ENCODE measurements around the gene COX7A2. TPM values are rescaled to one million over a fixed set of nuclear protein-coding genes. Genes with fewer than 3 reads are reported as not detected.

Gene COX7A2
- total RNA-seq, 3 donors from 2014 or later (not counting 1 experiment from before 2014, with no cell fraction given), result 161 to 215 (median 166) TPM

DNA sequence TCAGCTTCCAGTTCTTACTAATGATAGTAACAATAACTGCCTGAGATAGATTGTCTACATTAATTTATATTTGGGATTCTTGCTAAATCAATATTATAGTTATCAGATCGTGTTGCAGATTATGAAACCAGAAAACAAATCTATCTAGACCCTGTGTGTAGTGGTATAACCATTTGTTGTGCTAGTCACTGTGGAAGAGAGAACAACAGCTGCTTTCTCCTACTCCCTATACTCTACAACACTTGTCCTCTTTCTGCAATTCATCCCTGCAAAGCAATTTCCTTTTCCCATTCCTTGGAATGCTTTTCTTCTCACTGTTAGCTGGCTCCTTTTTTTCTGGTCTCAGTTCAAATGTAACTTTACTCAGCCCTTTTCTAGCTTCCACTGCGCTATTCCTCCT is 8.3 kb downstream of the COX7A2 start:
- Mint-ChIP-seq H3K27ac (peak overlapping the region in 1 of 2 donors; percentile 21), H3K4me3 (no peak overlapping the region), H3K27me3 (ENCODE audit: low read depth in 2 of 2) (no peaks in the 10 kb centered on the region), H3K4me1 (no peaks in the 10 kb centered on the region), H3K36me3 (no peaks in the 10 kb centered on the region), H3K9me3 (no peaks in the 10 kb centered on the region)
- H3K27ac ChIP-seq (ENCODE audit: low read length), result no peak overlapping the region
- H3K4me3 ChIP-seq (ENCODE audit: low read length), result no peak overlapping the region
- no peaks in the 10 kb centered on the region for H3K4me1 ChIP-seq (ENCODE audit: control insufficient read depth, insufficient read depth, low read length)
- TF ChIP-seq, protein P1, sequence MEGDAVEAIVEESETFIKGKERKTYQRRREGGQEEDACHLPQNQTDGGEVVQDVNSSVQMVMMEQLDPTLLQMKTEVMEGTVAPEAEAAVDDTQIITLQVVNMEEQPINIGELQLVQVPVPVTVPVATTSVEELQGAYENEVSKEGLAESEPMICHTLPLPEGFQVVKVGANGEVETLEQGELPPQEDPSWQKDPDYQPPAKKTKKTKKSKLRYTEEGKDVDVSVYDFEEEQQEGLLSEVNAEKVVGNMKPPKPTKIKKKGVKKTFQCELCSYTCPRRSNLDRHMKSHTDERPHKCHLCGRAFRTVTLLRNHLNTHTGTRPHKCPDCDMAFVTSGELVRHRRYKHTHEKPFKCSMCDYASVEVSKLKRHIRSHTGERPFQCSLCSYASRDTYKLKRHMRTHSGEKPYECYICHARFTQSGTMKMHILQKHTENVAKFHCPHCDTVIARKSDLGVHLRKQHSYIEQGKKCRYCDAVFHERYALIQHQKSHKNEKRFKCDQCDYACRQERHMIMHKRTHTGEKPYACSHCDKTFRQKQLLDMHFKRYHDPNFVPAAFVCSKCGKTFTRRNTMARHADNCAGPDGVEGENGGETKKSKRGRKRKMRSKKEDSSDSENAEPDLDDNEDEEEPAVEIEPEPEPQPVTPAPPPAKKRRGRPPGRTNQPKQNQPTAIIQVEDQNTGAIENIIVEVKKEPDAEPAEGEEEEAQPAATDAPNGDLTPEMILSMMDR (IDR thresholded peaks at IDR 0.05), result no peak
- peaks cover 28% of the 10 kb centered on the region for H3K36me3 ChIP-seq (ENCODE audit: control insufficient read depth, insufficient read depth, low read length)
- H3K9me3 ChIP-seq (ENCODE audit: control insufficient read depth, insufficient read depth, low read length), result no peaks in the 10 kb centered on the region
- DNase-seq (no peak), ATAC-seq (no peak)
- WGBS (ENCODE audit: insufficient coverage), result 100% methylated on average over 1 of the region's 2 CpGs
- intact Hi-C loops (cut with micrococcal nuclease), result no loop called here
- H3K27me3 ChIP-seq (ENCODE audit: control insufficient read depth, insufficient read depth, low read length), result no peaks in the 10 kb centered on the region

DNA sequence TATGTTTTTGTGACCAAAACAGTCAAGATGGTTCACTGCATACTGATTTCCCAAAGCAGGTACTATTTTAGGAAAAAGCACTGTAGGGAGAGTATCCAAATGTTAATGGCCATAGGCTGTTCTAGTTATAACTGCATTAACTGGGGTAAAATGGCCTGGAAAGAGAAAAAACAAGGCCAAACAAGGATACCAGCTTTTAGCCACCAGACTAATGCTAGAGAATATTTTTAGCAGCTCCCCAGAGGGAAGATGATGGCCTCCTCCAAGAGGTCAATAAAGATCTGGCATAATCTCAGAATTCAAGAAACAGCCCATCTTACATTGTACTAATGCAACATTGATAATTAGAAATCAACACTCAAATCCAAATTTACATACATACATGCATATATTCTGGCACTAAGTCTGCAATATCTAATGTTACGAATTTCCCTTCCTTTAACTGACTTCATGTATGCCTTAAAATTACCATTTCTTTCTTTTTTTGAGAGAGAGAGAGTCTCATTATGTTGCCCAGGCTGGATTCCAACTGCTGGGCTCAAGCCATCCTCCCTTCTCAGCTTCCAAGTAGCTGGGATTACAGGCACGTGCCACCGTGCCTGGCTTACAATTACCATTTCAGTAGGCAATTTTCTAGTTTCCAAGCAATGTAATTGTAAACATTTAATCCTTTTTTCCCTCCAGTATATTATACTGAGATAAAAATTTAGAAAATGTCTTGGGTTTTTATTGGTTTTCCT is 9.3 kb downstream of the COX7A2 start:
- Mint-ChIP-seq H3K4me3 (no peak overlapping the region), H3K36me3 (no peaks in the 10 kb centered on the region), H3K27ac (no peak overlapping the region), H3K4me1 (no peaks in the 10 kb centered on the region), H3K9me3 (no peaks in the 10 kb centered on the region), H3K27me3 (ENCODE audit: low read depth in 2 of 2) (peaks cover 0 to 3% of the 10 kb centered on the region in 2 donors)
- WGBS (ENCODE audit: insufficient coverage), result 100% methylated on average over 1 of the region's 3 CpGs
- ATAC-seq (no peak), DNase-seq (no peak)
- Histone ChIP-seq H3K9me3 (ENCODE audit: control insufficient read depth, insufficient read depth, low read length) (no peaks in the 10 kb centered on the region), H3K36me3 (ENCODE audit: control insufficient read depth, insufficient read depth, low read length) (peaks cover 24% of the 10 kb centered on the region), H3K4me3 (ENCODE audit: low read length) (no peak overlapping the region), H3K27ac (ENCODE audit: low read length) (no peak overlapping the region), H3K27me3 (ENCODE audit: control insufficient read depth, insufficient read depth, low read length) (no peaks in the 10 kb centered on the region), H3K4me1 (ENCODE audit: control insufficient read depth, insufficient read depth, low read length) (no peaks in the 10 kb centered on the region)
- TF ChIP-seq, protein P1 (IDR thresholded peaks at IDR 0.05), result no peak
- intact Hi-C loops (cut with micrococcal nuclease), result no loop called here

DNA sequence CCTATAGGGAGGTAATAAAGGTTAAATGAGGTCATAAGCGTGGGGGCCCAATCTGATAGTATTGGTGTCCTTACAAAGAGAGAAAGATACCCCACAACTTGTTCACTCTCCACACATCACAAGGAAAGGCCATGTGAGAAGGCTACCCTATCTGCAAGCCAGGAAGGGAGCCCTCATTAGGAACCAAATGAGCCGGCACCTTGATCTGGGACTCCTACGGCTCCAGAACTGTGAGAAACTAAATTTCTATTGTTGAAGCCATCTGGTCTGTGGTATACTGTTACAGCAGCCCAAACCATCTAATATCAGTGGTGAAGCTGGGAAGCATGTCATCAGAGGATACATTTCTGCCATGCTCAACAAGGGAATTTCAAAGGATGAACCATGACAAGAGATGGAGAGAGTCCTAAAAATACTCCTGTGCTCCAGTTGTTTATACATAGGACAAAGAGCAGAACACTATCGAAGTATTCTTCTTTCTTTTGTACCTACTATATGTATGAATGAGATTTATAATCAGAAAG is 10.4 kb downstream of the COX7A2 start:
- Mint-ChIP-seq H3K36me3 (no peaks in the 10 kb centered on the region), H3K4me1 (no peaks in the 10 kb centered on the region), H3K27me3 (ENCODE audit: low read depth in 2 of 2) (peaks cover 0 to 3% of the 10 kb centered on the region in 2 donors), H3K4me3 (no peak overlapping the region), H3K9me3 (no peaks in the 10 kb centered on the region), H3K27ac (no peak overlapping the region)
- no peak for ATAC-seq
- Histone ChIP-seq H3K36me3 (ENCODE audit: control insufficient read depth, insufficient read depth, low read length) (peaks cover 19% of the 10 kb centered on the region), H3K27ac (ENCODE audit: low read length) (no peak overlapping the region), H3K4me3 (ENCODE audit: low read length) (no peak overlapping the region), H3K4me1 (ENCODE audit: control insufficient read depth, insufficient read depth, low read length) (no peaks in the 10 kb centered on the region), H3K27me3 (ENCODE audit: control insufficient read depth, insufficient read depth, low read length) (no peaks in the 10 kb centered on the region), H3K9me3 (ENCODE audit: control insufficient read depth, insufficient read depth, low read length) (no peaks in the 10 kb centered on the region)
- TF ChIP-seq, protein P1 (IDR thresholded peaks at IDR 0.05), result no peak
- intact Hi-C loops (cut with micrococcal nuclease), result no loop called here
- WGBS (ENCODE audit: insufficient coverage), result 94% methylated on average over 2 of the region's 4 CpGs
- DNase-seq, result no peak

Measured in natural killer cell (primary cell).